Skeletal muscle cell (primary cell): ENCODE data around the gene ASCL2.

Experiments used
- DNase-seq: peaks from one replicate; pipeline ENCODE4 v3.0.0-alpha.2; 2010; ENCODE audit warnings: low read depth
- H3K4me3 ChIP-seq: 2 replicates; pipeline ENCODE4 v1.5.1; 2011; ENCODE audit warnings: low read depth, mild to moderate bottlenecking, control low read depth, low read length, moderate library complexity

ASCL2 gene

GRCh38 chr11:2263724-2264360 is 6.5 kb downstream of the ASCL2 start:
- no peak overlapping the region for H3K4me3 ChIP-seq
- no peak for DNase-seq

DNA sequence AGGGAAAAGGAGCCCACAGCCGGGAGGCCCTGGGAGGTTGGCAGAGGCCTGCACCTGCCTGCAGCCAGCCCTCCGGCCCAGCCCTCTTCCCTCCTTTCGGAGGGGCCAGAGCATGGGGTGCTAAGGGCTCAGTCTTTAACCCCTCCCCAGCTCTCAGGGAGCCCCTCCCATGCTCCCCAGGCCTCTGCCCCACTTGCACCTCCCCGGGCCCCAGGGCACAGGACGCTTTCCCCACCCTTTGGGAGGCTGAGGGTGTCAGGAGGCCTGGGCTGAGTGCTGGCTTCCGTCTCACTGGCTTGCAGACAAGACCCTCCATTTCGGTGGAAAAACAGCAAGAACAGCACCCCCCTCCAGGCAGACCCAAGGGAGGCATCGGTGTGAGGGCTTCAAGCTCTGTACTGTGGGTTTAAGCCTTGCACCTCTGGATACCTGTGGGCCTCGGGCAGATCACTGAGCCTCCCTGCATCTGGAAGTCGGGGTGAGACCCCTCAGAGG is 7.3 kb downstream of the ASCL2 start:
- no peak for DNase-seq
- no peak overlapping the region for H3K4me3 ChIP-seq

DNA sequence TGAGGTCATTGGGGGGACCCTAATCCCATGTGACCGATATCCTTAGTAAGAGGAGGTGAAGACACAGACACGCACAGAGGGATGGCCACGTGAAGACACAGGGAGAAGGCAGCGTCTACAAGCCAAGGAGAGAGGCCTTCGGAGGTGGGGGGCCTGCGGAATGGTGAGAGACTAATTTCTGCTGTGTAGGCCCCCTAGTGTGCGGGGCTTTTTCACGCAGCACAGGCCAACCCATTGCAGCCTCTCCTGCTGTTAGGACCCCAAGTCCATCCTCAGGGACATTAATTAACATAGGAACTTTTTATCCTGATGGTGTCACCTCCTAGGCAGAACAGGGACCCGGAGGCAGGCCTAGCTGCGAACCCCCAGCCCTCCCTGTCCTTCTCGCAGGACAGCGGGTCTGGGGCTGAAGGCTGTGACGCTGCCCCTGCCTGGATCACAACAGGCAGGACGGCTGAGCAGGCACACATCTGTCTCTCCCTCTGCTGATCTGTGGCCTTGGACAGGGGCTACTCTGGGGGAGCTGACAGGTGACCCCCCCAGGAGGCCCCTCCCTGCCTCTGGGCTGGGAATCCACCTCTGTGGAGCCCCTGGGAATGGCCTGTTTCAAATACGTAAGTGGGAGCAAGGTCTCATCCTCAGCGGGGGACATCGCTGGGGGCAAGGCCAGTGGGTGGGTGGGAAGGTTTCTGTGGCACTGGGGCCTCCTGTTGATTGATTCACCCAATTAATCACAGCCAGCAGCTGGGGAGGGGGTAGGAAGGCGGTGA is 7.9 kb downstream of the ASCL2 start:
- no peak overlapping the region for H3K4me3 ChIP-seq
- no peak for DNase-seq

GRCh38 chr11:2261436-2262230 is 8.8 kb downstream of the ASCL2 start:
- no peak for DNase-seq

GRCh38 chr11:2260491-2261364 is 9.7 kb downstream of the ASCL2 start:
- no peak overlapping the region for H3K4me3 ChIP-seq
- no peak for DNase-seq

More at GRCh38 chr11:2261436-2262230, 8.8 kb downstream of the ASCL2 start:
- no peak overlapping the region for H3K4me3 ChIP-seq

GRCh38 chr11:2259897-2260451 is 10.4 kb downstream of the ASCL2 start:
- no peak overlapping the region for H3K4me3 ChIP-seq
- DNase-seq, result no peak

DNA sequence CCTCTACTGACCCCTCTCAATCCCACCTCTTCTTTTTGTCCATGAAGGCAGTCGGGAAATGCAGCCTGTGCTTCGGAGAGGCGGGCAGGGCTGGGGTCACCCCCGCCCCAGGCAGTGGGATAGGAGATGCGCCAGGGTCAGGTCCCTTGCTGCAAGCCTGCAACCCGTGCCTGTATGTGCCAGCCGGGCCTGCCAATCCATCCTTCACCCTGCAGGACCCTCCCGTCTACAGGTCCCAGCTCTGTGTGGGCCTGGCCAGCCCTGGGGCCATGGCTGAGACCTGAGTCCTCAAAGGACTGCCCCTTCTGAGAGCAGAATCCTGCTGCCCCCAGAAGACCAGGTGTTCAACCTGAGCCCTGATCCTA is 10.9 kb downstream of the ASCL2 start:
- no peak for DNase-seq
- H3K4me3 ChIP-seq, result no peak overlapping the region

DNA sequence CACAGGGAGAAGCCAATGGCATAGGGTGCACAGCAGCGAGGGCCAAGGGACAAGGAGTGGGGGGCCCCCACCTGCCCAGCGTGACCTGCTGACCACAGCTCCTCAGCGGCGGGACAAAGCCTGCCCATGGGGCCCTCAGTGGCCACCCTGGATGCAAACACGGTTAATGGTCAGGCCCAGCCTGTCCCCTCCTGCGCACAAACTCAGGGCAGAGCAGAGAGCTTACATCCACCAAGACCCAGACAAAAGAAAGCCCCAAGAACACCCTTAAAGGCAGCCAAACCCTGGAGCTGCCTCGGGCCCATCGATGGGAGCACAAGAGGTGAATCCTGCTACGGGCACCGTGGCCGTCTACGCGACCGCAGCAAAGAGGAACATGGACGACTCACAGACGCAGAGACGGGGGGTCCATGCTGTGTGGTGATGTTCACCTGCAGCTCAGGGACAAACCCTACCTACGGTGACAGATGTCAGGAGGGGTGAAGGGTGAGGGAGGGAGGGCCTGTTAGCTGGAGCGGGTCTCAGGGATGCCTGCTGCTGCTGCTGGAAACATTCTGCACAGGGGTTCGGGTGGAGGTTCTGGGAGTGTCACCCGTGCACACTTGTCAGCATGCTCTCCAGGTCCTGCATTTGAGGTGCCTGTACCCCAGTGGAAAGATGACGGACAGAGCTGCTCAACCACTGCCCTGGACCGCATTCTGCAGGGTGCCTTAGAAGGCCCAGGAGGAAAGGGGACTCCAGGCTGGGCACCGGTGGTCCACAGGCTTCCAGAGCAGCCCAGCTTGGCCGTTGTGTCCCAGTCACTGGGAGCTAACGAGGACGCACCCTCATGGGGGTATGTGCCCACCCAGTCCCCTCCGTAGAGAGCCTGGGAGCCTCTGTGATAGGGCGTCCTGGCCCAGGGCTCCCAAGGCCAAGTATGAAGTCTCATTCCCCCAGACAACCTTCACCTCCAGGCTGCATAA is 11.6 kb downstream of the ASCL2 start:
- no peak for DNase-seq
- H3K4me3 ChIP-seq, result no peak overlapping the region

DNA sequence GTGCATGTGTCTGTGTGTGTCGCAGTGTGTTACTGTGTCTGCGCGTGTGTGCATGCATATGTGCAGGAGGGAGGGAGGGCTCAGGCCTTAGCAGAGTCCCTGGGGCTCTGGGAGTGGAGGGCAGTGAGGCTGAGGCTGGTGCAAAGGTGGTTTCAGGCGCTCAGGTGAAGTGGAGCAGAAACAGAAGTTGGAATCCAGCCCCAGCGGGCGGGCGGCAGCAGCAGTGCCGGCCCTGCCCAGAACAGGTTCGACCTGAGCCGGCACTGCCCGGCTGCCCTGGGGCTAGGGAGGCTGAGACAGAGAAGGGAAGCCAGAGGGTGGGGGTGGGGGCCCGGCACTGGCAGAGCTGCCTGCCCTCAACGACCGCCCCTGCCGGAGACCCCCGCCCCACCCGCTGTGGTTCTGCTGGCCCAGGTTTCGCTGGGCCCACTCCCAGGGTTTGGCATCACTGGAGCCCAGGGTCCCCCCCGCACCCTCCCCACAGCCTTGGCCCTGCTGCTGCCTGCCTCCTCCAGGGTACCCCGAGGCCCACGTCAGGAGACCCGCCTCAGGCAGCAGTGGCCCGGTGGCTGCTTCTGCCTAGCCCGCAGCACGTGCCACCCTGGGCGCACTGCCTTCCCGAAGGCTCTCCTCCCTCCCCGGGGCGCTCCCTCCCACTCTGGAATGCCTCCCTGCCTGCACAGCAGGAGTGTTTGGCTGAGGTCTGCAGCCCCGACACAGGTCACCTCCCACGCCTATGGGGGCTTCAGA is 13.3 kb downstream of the ASCL2 start:
- no peak overlapping the region for H3K4me3 ChIP-seq
- no peak for DNase-seq

- no peak overlapping the region for H3K4me3 ChIP-seq
- no peak for DNase-seq
Measured at GRCh38 chr11:2256293-2256913, 14.0 kb downstream of the ASCL2 start.

GRCh38 chr11:2252018-2252417 is 18.4 kb downstream of the ASCL2 start:
- no peak overlapping the region for H3K4me3 ChIP-seq
- no peak for DNase-seq

DNA sequence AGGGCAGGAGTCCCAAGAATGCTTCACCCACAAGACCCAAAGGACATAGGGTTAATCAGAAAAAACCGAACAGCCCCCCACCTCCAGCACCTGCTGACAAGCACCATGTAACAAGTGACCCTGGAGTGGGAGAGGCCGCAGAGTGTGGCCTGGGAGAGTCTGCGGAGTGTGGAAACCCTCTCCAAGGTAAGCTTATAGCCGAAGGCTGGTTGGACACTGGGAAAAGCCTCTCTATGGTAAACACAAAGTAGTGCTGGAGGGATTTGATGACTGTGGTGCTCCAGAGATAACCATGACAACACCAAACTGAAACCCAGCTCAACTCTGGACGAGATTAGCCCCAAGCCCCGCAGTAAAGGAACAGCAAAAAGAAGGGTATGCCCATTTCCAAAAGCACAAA is 19.2 kb downstream of the ASCL2 start:
- no peak for DNase-seq
- H3K4me3 ChIP-seq, result no peak overlapping the region

- DNase-seq, result no peak
- no peak overlapping the region for H3K4me3 ChIP-seq
Measured at GRCh38 chr11:2250485-2250884, 19.9 kb downstream of the ASCL2 start.

GRCh38 chr11:2250041-2250440 is 20.3 kb downstream of the ASCL2 start:
- no peak for DNase-seq
- no peak overlapping the region for H3K4me3 ChIP-seq

DNA sequence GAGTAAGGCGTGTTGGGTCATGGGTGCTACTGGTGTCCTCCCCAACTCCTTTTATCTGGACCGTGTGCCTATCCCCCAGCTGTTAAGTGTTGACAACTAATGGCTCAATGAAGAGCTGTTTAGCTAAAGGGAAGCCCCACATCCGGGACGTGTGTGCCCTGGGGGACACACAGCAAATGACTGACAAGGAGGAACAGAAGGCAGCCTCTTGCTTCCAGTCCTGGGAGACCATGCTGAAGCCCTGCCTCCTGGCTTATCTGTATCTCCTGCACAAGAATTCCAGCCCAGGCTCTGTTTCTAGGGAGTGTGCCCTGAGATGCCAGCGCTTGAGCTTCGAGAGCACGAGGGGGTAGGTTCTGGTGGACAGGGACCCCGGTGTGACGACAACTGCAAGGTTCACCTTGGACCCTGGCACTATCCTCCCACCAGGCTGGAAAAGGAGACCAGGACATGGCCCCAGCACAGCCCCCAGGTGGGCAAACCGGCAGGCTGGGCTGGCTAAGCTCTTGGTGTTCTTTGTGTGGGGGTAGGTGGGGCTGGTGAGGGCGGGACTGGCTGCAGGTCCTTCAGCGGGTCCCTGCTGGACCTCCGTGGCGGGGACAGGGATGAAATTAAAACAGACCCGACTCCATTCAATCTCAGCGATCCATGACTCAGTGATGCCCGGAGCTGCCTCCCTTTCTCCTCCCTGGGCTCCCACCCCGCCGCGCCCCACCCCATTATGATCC is 21.0 kb downstream of the ASCL2 start:
- no peak for DNase-seq

DNA sequence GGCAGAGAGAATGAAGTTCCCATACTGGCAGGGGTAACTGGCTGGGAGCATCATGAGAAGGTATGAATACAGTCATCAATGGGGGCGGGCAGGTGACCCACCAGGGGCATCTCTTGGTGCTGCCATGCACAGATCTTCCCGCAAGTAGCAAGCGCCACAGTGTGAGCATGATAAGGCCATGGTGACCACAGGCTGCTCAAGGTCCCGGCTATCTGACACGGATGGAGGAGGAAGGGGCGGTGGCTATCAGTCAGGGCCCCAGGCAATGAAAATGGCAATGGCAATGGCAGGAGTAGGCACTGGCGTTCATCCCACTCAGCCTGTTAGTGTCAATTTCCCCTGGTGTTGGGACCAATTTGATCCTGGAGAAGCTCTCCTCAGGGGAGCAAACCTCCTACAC is 21.6 kb downstream of the ASCL2 start:
- DNase-seq, result no peak
- no peak overlapping the region for H3K4me3 ChIP-seq

More for the DNA sequence above, 21.0 kb downstream of the ASCL2 start:
- H3K4me3 ChIP-seq, result no peak overlapping the region
